Lung microvascular endothelial cell (primary cell): ENCODE results near the gene MUC6. TPM values are rescaled to one million over a fixed set of nuclear protein-coding genes. Genes with fewer than 3 reads are reported as not detected.
"Not testable (repeated sequence)": the region's sequence is repeated elsewhere in the genome, so short reads cannot be mapped to it uniquely, and the experiment has no call there.

Experiments
- DNase-seq, 2 donors: peaks; one replicate each; pipeline versions ENCODE4 v3.0.0 to v3.0.0-alpha.2; 2010; ENCODE audit warnings: low read depth in 2 of 2
- total RNA-seq: library from RNA; depleted of rRNA; stranded (reverse); fragments of >200 nt; gene quantifications from 2 replicates; pipeline ENCODE4 v1.2.1, GENCODE V29; 2014

The MUC6 gene
- total RNA-seq, 1 donor from 2014 or later: not detected

- DNase-seq: no peak
Measured at GRCh38 chr11:987671-988070, 48.8 kb downstream of the MUC6 start.

- no peak for DNase-seq
Measured at GRCh38 chr11:986952-987305, 49.6 kb downstream of the MUC6 start.

GRCh38 chr11:986270-986951 is 50.1 kb downstream of the MUC6 start:
- DNase-seq: peak in 1 of 2 donors; percentile 26

- DNase-seq: no peak
Measured at GRCh38 chr11:985848-986247, 50.7 kb downstream of the MUC6 start.

GRCh38 chr11:985406-985805 is 51.1 kb downstream of the MUC6 start:
- DNase-seq: no peak

GRCh38 chr11:984546-984945 is 52.0 kb downstream of the MUC6 start:
- no peak for DNase-seq

- no peak for DNase-seq
Measured at GRCh38 chr11:981764-982163, 54.8 kb downstream of the MUC6 start.

GRCh38 chr11:980438-981357 is 55.8 kb downstream of the MUC6 start:
- no peak for DNase-seq

- DNase-seq: no peak
Measured at GRCh38 chr11:978781-979180, 57.7 kb downstream of the MUC6 start.

- no peak for DNase-seq
Measured at GRCh38 chr11:977830-978720, 58.4 kb downstream of the MUC6 start.

- no peak for DNase-seq
Measured at GRCh38 chr11:976431-977160, 59.9 kb downstream of the MUC6 start.

- peak; percentile 46 to 57 for DNase-seq
Measured at GRCh38 chr11:975827-976226, 60.7 kb downstream of the MUC6 start.

GRCh38 chr11:975376-975775 is 61.1 kb downstream of the MUC6 start:
- DNase-seq: not testable (repeated sequence)

- no peak for DNase-seq
Measured at GRCh38 chr11:973237-973636, 63.3 kb downstream of the MUC6 start.

GRCh38 chr11:972523-973211 is 63.9 kb downstream of the MUC6 start:
- DNase-seq: no peak

GRCh38 chr11:971731-972365 is 64.7 kb downstream of the MUC6 start:
- no peak for DNase-seq

- DNase-seq: no peak
Measured at GRCh38 chr11:971092-971690, 65.3 kb downstream of the MUC6 start.

- DNase-seq: no peak
Measured at GRCh38 chr11:970319-970871, 66.1 kb downstream of the MUC6 start.

- no peak for DNase-seq
Measured at GRCh38 chr11:969651-970205, 66.8 kb downstream of the MUC6 start.
